H9 (cell line): ENCODE measurements around the gene ATG101. TPM values are rescaled to one million over a fixed set of nuclear protein-coding genes. Genes with fewer than 3 reads are reported as not detected.

Experiments
- DNase-seq: peaks from one replicate; pipeline ENCODE4 v3.0.0-alpha.2; 2017
- H2AFZ ChIP-seq: one replicate; pipeline ENCODE4 v1.6.1; 2013; ENCODE audit warnings: mild to moderate bottlenecking, low read length, control low read depth, moderate library complexity
- H2AK5ac ChIP-seq: 2 replicates; pipeline ENCODE4 v1.6.1; 2013; ENCODE audit warnings: low read length, control low read depth, mixed read lengths; ENCODE audit not compliant: insufficient read length
- H2BK120ac ChIP-seq: one replicate; pipeline ENCODE4 v1.6.1; 2013; ENCODE audit warnings: low read depth, mild to moderate bottlenecking, low read length, control low read depth, inconsistent platforms; ENCODE audit not compliant: poor library complexity, severe bottlenecking
- H2BK12ac ChIP-seq: 2 replicates; pipeline ENCODE4 v1.6.1; 2013; ENCODE audit warnings: low read length, control low read depth, mixed read lengths, low read depth; ENCODE audit not compliant: insufficient read length
- H2BK15ac ChIP-seq: 2 replicates; pipeline ENCODE4 v1.6.1; 2013; ENCODE audit warnings: low read depth, low read length, control low read depth
- H2BK20ac ChIP-seq: one replicate; pipeline ENCODE4 v1.6.1; 2013; ENCODE audit warnings: low read depth, mild to moderate bottlenecking, low read length, control low read depth, inconsistent platforms; ENCODE audit not compliant: poor library complexity, severe bottlenecking
- H2BK5ac ChIP-seq: 2 replicates; pipeline ENCODE4 v1.6.1; 2013; ENCODE audit warnings: low read length, control low read depth, mixed read lengths; ENCODE audit not compliant: insufficient read length
- H3K14ac ChIP-seq: 2 replicates; pipeline ENCODE4 v1.6.1; 2013; ENCODE audit warnings: low read length, control low read depth; ENCODE audit not compliant: insufficient read depth
- H3K18ac ChIP-seq: 2 replicates; pipeline ENCODE4 v1.6.1; 2013; ENCODE audit warnings: low read depth, mild to moderate bottlenecking, mixed read lengths, low read length, control low read depth; ENCODE audit not compliant: insufficient read length
- H3K23ac ChIP-seq: 2 replicates; pipeline ENCODE4 v1.6.1; 2013; ENCODE audit warnings: low read length, control low read depth, mixed read lengths, low read depth; ENCODE audit not compliant: insufficient read length
- H3K23me2 ChIP-seq: 2 replicates; pipeline ENCODE4 v1.6.1; 2013; ENCODE audit warnings: low read depth, mild to moderate bottlenecking, mixed read lengths, low read length, control low read depth; ENCODE audit not compliant: insufficient read length, poor library complexity, severe bottlenecking
- H3K27ac ChIP-seq: 2 replicates; pipeline ENCODE4 v1.5.1; 2013; ENCODE audit warnings: low read length, control low read depth, mixed read lengths, low read depth; ENCODE audit not compliant: insufficient read length
- H3K27me3 ChIP-seq: 2 replicates; pipeline ENCODE4 v1.6.1; 2013; ENCODE audit warnings: low read length, control low read depth, inconsistent platforms; ENCODE audit not compliant: insufficient read depth
- H3K4ac ChIP-seq: 2 replicates; pipeline ENCODE4 v1.6.1; 2013; ENCODE audit warnings: low read depth, mild to moderate bottlenecking, control low read depth, inconsistent platforms, low read length, moderate library complexity
- H3K4me1 ChIP-seq: 2 replicates; pipeline ENCODE4 v1.6.1; 2013; ENCODE audit warnings: low read length, control low read depth, inconsistent platforms; ENCODE audit not compliant: insufficient read depth
- H3K4me2 ChIP-seq: 2 replicates; pipeline ENCODE4 v1.6.1; 2013; ENCODE audit warnings: low read length, control low read depth, mixed read lengths; ENCODE audit not compliant: insufficient read length, insufficient read depth
- H3K56ac ChIP-seq: 2 replicates; pipeline ENCODE4 v1.6.1; 2013; ENCODE audit warnings: low read depth, mild to moderate bottlenecking, mixed read lengths, low read length, control low read depth; ENCODE audit not compliant: insufficient read length
- H3K79me1 ChIP-seq: 2 replicates; pipeline ENCODE4 v1.6.1; 2013; ENCODE audit warnings: low read depth, mild to moderate bottlenecking, moderate library complexity, low read length, control low read depth, inconsistent platforms; ENCODE audit not compliant: insufficient read depth, poor library complexity, severe bottlenecking
- H3K79me2 ChIP-seq: 2 replicates; pipeline ENCODE4 v1.6.1; 2013; ENCODE audit warnings: low read length, control low read depth, inconsistent platforms; ENCODE audit not compliant: insufficient read depth
- H3K9ac ChIP-seq: 2 replicates; pipeline ENCODE4 v1.6.1; 2013; ENCODE audit warnings: low read length, control low read depth, mixed read lengths; ENCODE audit not compliant: insufficient read length; ENCODE audit errors: extremely low read depth
- H3K9me3 ChIP-seq: one replicate; pipeline ENCODE4 v1.6.1; 2013; ENCODE audit warnings: low read depth, low read length, inconsistent platforms; ENCODE audit not compliant: control insufficient read depth
- H3T11ph ChIP-seq: one replicate; pipeline ENCODE4 v1.6.1; 2013; ENCODE audit warnings: mild to moderate bottlenecking, low read length, control low read depth, inconsistent platforms
- H4K20me1 ChIP-seq: one replicate; pipeline ENCODE4 v1.6.1; 2013; ENCODE audit not compliant: control insufficient read depth, insufficient read length, insufficient read depth
- H4K5ac ChIP-seq: 2 replicates; pipeline ENCODE4 v1.6.1; 2013; ENCODE audit warnings: low read depth, mild to moderate bottlenecking, mixed read lengths, low read length, control low read depth; ENCODE audit not compliant: insufficient read length
- H4K8ac ChIP-seq: replicated peaks from 2 replicates; pipeline ENCODE4 v1.6.1; 2013; ENCODE audit warnings: low read length, control low read depth, mixed read lengths, low read depth; ENCODE audit not compliant: insufficient read length
- H4K91ac ChIP-seq: 2 replicates; pipeline ENCODE4 v1.6.1; 2013; ENCODE audit warnings: low read depth, mild to moderate bottlenecking, moderate library complexity, mixed read lengths, low read length, control low read depth; ENCODE audit not compliant: insufficient read length
- H3K27ac Mint-ChIP-seq, 3 experiments: 2 replicates in 2 of 3; 3 replicates in 1 of 3; pipeline ENCODE4 v1.8.0; 2020 to 2021; ENCODE audit warnings: mixed read lengths in 3 of 3, mild to moderate bottlenecking in 1 of 3, moderate library complexity in 1 of 3
- H3K27me3 Mint-ChIP-seq: 2 replicates; pipeline ENCODE4 v1.8.0; 2021; ENCODE audit warnings: low read depth, mild to moderate bottlenecking, moderate library complexity, mixed read lengths
- H3K36me3 Mint-ChIP-seq, 3 experiments: 2 replicates in 2 of 3; 3 replicates in 1 of 3; pipeline ENCODE4 v1.8.0; 2020 to 2021; ENCODE audit warnings: low read depth in 3 of 3, mixed read lengths in 3 of 3; ENCODE audit not compliant: insufficient read depth in 1 of 3
- H3K4me1 Mint-ChIP-seq, 2 experiments: 2 replicates each; pipeline ENCODE4 v1.8.0; 2020; ENCODE audit warnings: mixed read lengths in 2 of 2
- H3K4me3 Mint-ChIP-seq, 2 experiments: 2 replicates in 1 of 2; 3 replicates in 1 of 2; pipeline ENCODE4 v1.8.0; 2020 to 2021; ENCODE audit warnings: mild to moderate bottlenecking in 2 of 2, mixed read lengths in 2 of 2, moderate library complexity in 1 of 2
- H3K9me3 Mint-ChIP-seq, 2 experiments: 2 replicates in 1 of 2; 3 replicates in 1 of 2; pipeline ENCODE4 v1.8.0; 2020; ENCODE audit warnings: mild to moderate bottlenecking in 2 of 2, mixed read lengths in 2 of 2, moderate library complexity in 1 of 2
- WGBS: extraction: QIAGEN DNeasy Blood & Tissue Kit; methylation state at CpG from one replicate; pipeline ENCODE4 v1.1.7; 2013; ENCODE audit warnings: missing lambda C conversion rate, low lambda C conversion rate, mixed read lengths; ENCODE audit not compliant: insufficient read length; ENCODE audit errors: extremely low coverage; 5-methylcytosine and 5-hydroxymethylcytosine counted together
- total RNA-seq: library from RNA; stranded (reverse); gene quantifications from 2 replicates; pipeline ENCODE4 v1.2.1, GENCODE V29; 2021
- TF ChIP-seq, protein P1 (sequence below): fragments of 200-600 bp; sonication (generic); conservative IDR thresholded peaks from 3 replicates; pipeline ENCODE4 v1.8.0; 2021; ENCODE audit warnings: antibody characterized with exemption, mild to moderate bottlenecking

Gene ATG101
- total RNA-seq, 1 experiment from 2014 or later, result 58.3 TPM

DNA sequence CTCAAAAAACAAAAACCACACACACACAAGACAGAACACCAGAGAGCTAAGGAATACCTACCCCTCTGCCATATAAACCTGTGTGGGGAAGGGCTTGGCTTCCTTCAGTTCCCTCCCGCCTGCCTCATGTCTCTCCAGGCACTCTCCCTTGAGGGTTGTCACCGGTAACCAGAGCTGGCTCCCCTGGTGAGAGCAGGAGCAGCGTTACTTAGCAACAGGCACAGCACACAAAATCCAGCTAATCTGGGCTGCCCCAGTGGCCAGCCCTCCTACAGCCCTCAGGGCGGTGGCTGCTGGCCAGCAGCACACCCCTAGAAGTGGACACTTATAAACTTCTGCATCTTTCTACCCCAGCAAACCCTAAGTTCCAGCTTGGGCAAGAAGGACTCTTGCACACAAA, 40.1 kb upstream of the ATG101 start:
- Histone ChIP-seq H3K18ac (peak overlapping the region; percentile 54), H3K4ac (no peak overlapping the region; the same call in 1 of the 2 replicates), H3K23ac (no peak overlapping the region), H2BK20ac (no peak overlapping the region), H3K27ac (no peak overlapping the region), H2BK5ac (no peak overlapping the region), H4K5ac (no peak overlapping the region), H2BK120ac (no peak overlapping the region), H2BK15ac (no peak overlapping the region), H4K91ac (no peak overlapping the region), H3K9me3 (no peaks in the 10 kb centered on the region), H3K27me3 (no peaks in the 10 kb centered on the region; the same call in 1 of the 2 replicates), H3K56ac (no peak overlapping the region), H3K23me2 (peaks cover 6% of the 10 kb centered on the region), H2BK12ac (no peak overlapping the region), H4K20me1 (no peaks in the 10 kb centered on the region), H2AFZ (no peak overlapping the region), H2AK5ac (no peak overlapping the region), H3K79me1 (no peaks in the 10 kb centered on the region), H3K14ac (peak overlapping the region; percentile 84; the same call in 1 of the 2 replicates), H3K9ac (no peak overlapping the region), H3T11ph (no peak overlapping the region), H3K79me2 (no peaks in the 10 kb centered on the region), H3K4me1 (peaks cover 2% of the 10 kb centered on the region; the same call in 1 of the 2 replicates), H3K4me2 (no peak overlapping the region), H4K8ac (no peak overlapping the region)
- no CpG with 5 or more reads among the region's 4 CpGs for WGBS
- Mint-ChIP-seq H3K9me3 (no peaks in the 10 kb centered on the region; a peak in 1 of 5 replicates), H3K36me3 (no peaks in the 10 kb centered on the region; a peak in 1 of 7 replicates), H3K4me1 (peaks cover 26 to 41% of the 10 kb centered on the region in 2 experiments), H3K4me3 (no peak overlapping the region; a peak in 1 of 5 replicates), H3K27ac (peak overlapping the region in 2 of 3 experiments; percentile 51 to 77; a peak in 3 of 7 replicates), H3K27me3 (peaks cover 34% of the 10 kb centered on the region)
- peak; percentile 95 for DNase-seq
- TF ChIP-seq, protein P1, sequence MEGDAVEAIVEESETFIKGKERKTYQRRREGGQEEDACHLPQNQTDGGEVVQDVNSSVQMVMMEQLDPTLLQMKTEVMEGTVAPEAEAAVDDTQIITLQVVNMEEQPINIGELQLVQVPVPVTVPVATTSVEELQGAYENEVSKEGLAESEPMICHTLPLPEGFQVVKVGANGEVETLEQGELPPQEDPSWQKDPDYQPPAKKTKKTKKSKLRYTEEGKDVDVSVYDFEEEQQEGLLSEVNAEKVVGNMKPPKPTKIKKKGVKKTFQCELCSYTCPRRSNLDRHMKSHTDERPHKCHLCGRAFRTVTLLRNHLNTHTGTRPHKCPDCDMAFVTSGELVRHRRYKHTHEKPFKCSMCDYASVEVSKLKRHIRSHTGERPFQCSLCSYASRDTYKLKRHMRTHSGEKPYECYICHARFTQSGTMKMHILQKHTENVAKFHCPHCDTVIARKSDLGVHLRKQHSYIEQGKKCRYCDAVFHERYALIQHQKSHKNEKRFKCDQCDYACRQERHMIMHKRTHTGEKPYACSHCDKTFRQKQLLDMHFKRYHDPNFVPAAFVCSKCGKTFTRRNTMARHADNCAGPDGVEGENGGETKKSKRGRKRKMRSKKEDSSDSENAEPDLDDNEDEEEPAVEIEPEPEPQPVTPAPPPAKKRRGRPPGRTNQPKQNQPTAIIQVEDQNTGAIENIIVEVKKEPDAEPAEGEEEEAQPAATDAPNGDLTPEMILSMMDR, result no peak
